Measurements from ENCODE around the gene RELT. TPM values are rescaled to one million over a fixed set of nuclear protein-coding genes. Genes with fewer than 3 reads are reported as not detected.

RELT gene
- total and polyA plus RNA-seq, 2 donors (not counting 1 experiment from before 2014, with no cell fraction given) = 0.33 to 0.70 TPM

DNA sequence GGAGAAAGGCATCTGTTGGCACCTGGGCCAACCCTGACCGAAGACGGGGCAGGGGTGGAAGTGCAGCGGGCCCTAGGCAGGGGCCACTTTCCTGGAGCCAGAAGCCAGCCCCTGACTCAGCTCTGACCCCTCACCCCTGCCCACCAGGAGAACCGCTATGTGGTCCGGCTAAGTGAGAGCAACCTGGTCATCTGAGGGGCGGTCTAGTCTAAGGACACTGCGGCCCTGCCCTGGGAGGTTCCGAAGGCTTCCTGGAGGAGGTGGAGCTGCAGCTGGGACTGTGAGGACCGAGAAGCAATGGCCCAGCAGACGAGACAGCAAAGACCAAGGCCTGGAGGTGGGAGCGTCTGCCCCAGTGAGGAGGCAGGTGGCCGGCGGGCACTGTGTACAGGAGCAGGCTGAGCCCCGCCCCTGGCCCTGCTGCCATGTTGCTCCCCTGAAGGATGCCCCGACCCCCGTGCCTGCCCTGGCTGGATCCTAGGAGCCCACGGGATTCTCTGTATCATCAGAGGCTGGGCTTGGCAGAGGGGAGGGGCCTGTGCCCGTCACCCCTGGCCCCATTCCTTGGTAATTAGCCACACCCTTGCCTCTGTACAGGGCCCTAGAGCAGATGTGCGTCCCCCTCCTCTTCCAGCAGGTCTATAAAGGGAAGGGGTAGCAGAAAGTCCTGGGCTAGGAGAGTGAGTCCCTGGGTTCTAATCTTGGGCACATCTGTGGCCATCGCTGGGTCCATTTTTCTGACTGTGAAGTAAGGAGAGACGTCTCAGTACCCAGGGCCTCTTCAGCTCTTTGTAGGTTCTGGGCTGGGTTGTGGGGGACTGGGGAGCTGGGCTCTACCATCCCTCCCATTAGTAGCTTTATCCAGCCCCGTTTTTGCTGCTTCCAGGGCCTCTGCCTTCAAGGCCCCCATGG, 19.4 kb downstream of the RELT start:
- no peaks in the 10 kb centered on the region for H3K9me3 ChIP-seq (ENCODE audit: control insufficient read depth, insufficient read depth, low read depth, low read length)
- TF ChIP-seq, protein P1, sequence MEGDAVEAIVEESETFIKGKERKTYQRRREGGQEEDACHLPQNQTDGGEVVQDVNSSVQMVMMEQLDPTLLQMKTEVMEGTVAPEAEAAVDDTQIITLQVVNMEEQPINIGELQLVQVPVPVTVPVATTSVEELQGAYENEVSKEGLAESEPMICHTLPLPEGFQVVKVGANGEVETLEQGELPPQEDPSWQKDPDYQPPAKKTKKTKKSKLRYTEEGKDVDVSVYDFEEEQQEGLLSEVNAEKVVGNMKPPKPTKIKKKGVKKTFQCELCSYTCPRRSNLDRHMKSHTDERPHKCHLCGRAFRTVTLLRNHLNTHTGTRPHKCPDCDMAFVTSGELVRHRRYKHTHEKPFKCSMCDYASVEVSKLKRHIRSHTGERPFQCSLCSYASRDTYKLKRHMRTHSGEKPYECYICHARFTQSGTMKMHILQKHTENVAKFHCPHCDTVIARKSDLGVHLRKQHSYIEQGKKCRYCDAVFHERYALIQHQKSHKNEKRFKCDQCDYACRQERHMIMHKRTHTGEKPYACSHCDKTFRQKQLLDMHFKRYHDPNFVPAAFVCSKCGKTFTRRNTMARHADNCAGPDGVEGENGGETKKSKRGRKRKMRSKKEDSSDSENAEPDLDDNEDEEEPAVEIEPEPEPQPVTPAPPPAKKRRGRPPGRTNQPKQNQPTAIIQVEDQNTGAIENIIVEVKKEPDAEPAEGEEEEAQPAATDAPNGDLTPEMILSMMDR (conservative IDR thresholded peaks at IDR 0.05 in 1 of 2, IDR thresholded peaks at IDR 0.05 in 1 of 2; ENCODE audit: low read depth in 1 of 2, low read length in 2 of 2) = no peak
- no peak for TF ChIP-seq EZH2 (IDR thresholded peaks at IDR 0.05; ENCODE audit: low read length, missing control alignments)
- H2AFZ ChIP-seq (ENCODE audit: low read length) = no peak overlapping the region
- no peak overlapping the region for H3K27ac ChIP-seq (ENCODE audit: insufficient read depth, low read length)
- no peak overlapping the region for H3K4me2 ChIP-seq (ENCODE audit: extremely low read depth, insufficient read depth, low read length)
- no peaks in the 10 kb centered on the region for H3K79me2 ChIP-seq (ENCODE audit: control insufficient read depth, insufficient read depth, low read length)
- no peak overlapping the region for H3K4me3 ChIP-seq (replicated peaks in 1 of 4; ENCODE audit: control extremely low read depth in 1 of 4, insufficient read depth in 1 of 4, low read depth in 3 of 4, low read length in 4 of 4)
- DNase-seq (ENCODE audit: low read depth in 2 of 2) = no peak
- no peaks in the 10 kb centered on the region for H3K27me3 ChIP-seq (ENCODE audit: control insufficient read depth, insufficient read depth, low read length)
- no peaks in the 10 kb centered on the region for H4K20me1 ChIP-seq (ENCODE audit: control insufficient read depth, extremely low read depth, insufficient read depth, low read length)
- peaks cover 3% of the 10 kb centered on the region for H3K36me3 ChIP-seq (ENCODE audit: control insufficient read depth, insufficient read depth, low read length)
- no peaks in the 10 kb centered on the region for H3K4me1 ChIP-seq (ENCODE audit: control insufficient read depth, extremely low read depth, insufficient read depth, low read length)
- H3K9ac ChIP-seq (ENCODE audit: insufficient read depth, low read length) = no peak overlapping the region

DNA sequence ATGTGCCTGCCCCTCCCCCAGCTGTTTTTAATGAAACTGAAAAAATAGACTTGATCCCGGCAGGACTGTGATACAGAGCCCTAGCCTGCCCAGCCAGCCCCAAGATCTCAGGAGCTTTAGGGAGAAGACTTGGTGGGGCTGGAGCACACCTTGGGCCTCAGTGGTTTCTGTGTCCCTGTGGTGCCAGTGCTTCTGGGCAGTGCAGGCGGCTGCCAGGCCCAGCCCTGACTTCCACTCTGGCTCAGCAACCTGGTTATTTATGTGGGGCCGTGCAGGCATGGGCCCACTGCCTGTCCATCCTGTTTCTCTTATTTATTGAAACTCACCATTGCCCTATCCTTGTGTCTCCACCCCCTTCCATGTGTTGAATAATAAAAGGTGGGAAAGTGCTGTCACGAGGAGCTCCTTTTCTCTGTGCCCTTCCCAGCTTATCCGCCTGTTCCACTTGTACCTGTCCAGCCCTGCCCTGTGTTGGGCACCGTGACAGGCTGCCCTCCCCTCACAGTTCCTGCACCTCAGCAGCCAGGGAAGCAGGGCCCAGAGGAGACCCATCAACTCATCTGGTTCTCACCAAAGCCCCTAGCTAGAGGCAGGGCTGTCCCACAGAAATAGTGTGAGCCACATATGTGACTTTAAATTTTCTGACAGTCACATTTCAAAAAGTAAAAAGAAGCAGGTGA, 20.2 kb downstream of the RELT start:
- H3K4me2 ChIP-seq (ENCODE audit: extremely low read depth, insufficient read depth, low read length) = no peak overlapping the region
- no peak for TF ChIP-seq EZH2 (IDR thresholded peaks at IDR 0.05; ENCODE audit: low read length, missing control alignments)
- TF ChIP-seq, protein P1 (conservative IDR thresholded peaks at IDR 0.05 in 1 of 2, IDR thresholded peaks at IDR 0.05 in 1 of 2; ENCODE audit: low read depth in 1 of 2, low read length in 2 of 2) = no peak
- H3K36me3 ChIP-seq (ENCODE audit: control insufficient read depth, insufficient read depth, low read length) = peaks cover 6% of the 10 kb centered on the region
- no peaks in the 10 kb centered on the region for H3K9me3 ChIP-seq (ENCODE audit: control insufficient read depth, insufficient read depth, low read depth, low read length)
- no peak for DNase-seq (ENCODE audit: low read depth in 2 of 2)
- H2AFZ ChIP-seq (ENCODE audit: low read length) = no peak overlapping the region
- H3K27ac ChIP-seq (ENCODE audit: insufficient read depth, low read length) = no peak overlapping the region
- H3K79me2 ChIP-seq (ENCODE audit: control insufficient read depth, insufficient read depth, low read length) = no peaks in the 10 kb centered on the region
- H4K20me1 ChIP-seq (ENCODE audit: control insufficient read depth, extremely low read depth, insufficient read depth, low read length) = no peaks in the 10 kb centered on the region
- no peaks in the 10 kb centered on the region for H3K27me3 ChIP-seq (ENCODE audit: control insufficient read depth, insufficient read depth, low read length)
- H3K4me1 ChIP-seq (ENCODE audit: control insufficient read depth, extremely low read depth, insufficient read depth, low read length) = no peaks in the 10 kb centered on the region
- no peak overlapping the region for H3K4me3 ChIP-seq (replicated peaks in 1 of 4; ENCODE audit: control extremely low read depth in 1 of 4, insufficient read depth in 1 of 4, low read depth in 3 of 4, low read length in 4 of 4)
- H3K9ac ChIP-seq (ENCODE audit: insufficient read depth, low read length) = no peak overlapping the region

DNA sequence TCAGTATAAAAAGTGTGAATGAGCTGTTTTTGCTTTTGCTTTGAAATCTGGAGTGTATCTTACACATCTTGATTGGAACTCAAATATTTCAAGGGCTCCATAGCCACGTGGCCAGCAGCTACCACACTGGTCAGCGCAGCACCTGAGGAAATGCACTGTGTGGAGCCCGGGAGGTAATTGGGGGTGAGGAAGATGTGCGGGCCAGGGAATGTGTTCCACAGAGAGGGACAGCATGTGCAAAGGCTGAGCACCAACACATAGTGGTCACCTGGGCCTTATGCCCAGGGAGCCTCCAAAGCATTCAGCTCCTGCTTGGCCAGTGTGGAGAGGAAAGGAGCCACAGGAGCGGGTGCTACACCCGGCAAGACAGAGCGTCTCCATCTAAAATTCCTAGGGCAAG, 20.8 kb downstream of the RELT start:
- no peak for DNase-seq (ENCODE audit: low read depth in 2 of 2)
- TF ChIP-seq, protein P1 (conservative IDR thresholded peaks at IDR 0.05 in 1 of 2, IDR thresholded peaks at IDR 0.05 in 1 of 2; ENCODE audit: low read depth in 1 of 2, low read length in 2 of 2) = no peak
- no peak for TF ChIP-seq EZH2 (IDR thresholded peaks at IDR 0.05; ENCODE audit: low read length, missing control alignments)
- H2AFZ ChIP-seq (ENCODE audit: low read length) = no peak overlapping the region

More for the DNA sequence above, 20.8 kb downstream of the RELT start:
- H3K4me2 ChIP-seq (ENCODE audit: extremely low read depth, insufficient read depth, low read length) = no peak overlapping the region
- no peaks in the 10 kb centered on the region for H3K79me2 ChIP-seq (ENCODE audit: control insufficient read depth, insufficient read depth, low read length)
- no peak overlapping the region for H3K4me3 ChIP-seq (replicated peaks in 1 of 4; ENCODE audit: control extremely low read depth in 1 of 4, insufficient read depth in 1 of 4, low read depth in 3 of 4, low read length in 4 of 4)
- H3K9me3 ChIP-seq (ENCODE audit: control insufficient read depth, insufficient read depth, low read depth, low read length) = no peaks in the 10 kb centered on the region
- H3K36me3 ChIP-seq (ENCODE audit: control insufficient read depth, insufficient read depth, low read length) = peaks cover 6% of the 10 kb centered on the region
- no peaks in the 10 kb centered on the region for H4K20me1 ChIP-seq (ENCODE audit: control insufficient read depth, extremely low read depth, insufficient read depth, low read length)
- no peaks in the 10 kb centered on the region for H3K4me1 ChIP-seq (ENCODE audit: control insufficient read depth, extremely low read depth, insufficient read depth, low read length)
- H3K27ac ChIP-seq (ENCODE audit: insufficient read depth, low read length) = no peak overlapping the region
- no peaks in the 10 kb centered on the region for H3K27me3 ChIP-seq (ENCODE audit: control insufficient read depth, insufficient read depth, low read length)
- H3K9ac ChIP-seq (ENCODE audit: insufficient read depth, low read length) = no peak overlapping the region
